ENCODE data around the gene UTRN. TPM values are rescaled to one million over a fixed set of nuclear protein-coding genes. Genes with fewer than 3 reads are reported as not detected.

Gene UTRN
- total and polyA plus RNA-seq, 7 experiments from 2014 or later: 46.7 to 280 (median 148) TPM

GRCh38 chr6:144296973-144297372 is 11.8 kb downstream of the UTRN start:
- no peak for DNase-seq
- Mint-ChIP-seq H3K4me1 (peaks cover 5 to 16% (median 8%) of the 10 kb centered on the region in 7 donors), H3K4me3 (no peak overlapping the region), H3K27me3 (peaks cover 0 to 2% (median 0%) of the 10 kb centered on the region in 5 donors), H3K36me3 (peaks cover 0 to 40% (median 0%) of the 10 kb centered on the region in 5 donors), H3K9me3 (peaks cover 0 to 15% (median 0%) of the 10 kb centered on the region in 11 donors), H3K27ac (peak overlapping the region in 1 of 9 donors; percentile 69)
- POLR2A ChIA-PET: interaction anchor here (0.6 kb wide), 1 partner anchor 14 kb away, joined by 3 read pairs; no protein-coding TSS in a partner anchor
- H3K9me3 ChIP-seq (ENCODE audit: control insufficient read depth in 2 of 3, low read length in 3 of 3): no peaks in the 10 kb centered on the region
- no peak overlapping the region for H3K27ac ChIP-seq (ENCODE audit: low read depth, low read length)
- CTCF ChIA-PET: no interaction called here
- no peaks in the 10 kb centered on the region for H3K27me3 ChIP-seq (ENCODE audit: control insufficient read depth in 2 of 2, insufficient read depth in 2 of 2, low read length in 2 of 2)
- ATAC-seq: no peak
- no peaks in the 10 kb centered on the region for H3K36me3 ChIP-seq (ENCODE audit: control insufficient read depth in 2 of 3, insufficient read depth in 3 of 3, low read length in 3 of 3)
- intact Hi-C loops (cut with micrococcal nuclease): no loop called here
- no peaks in the 10 kb centered on the region for H3K4me1 ChIP-seq (ENCODE audit: control insufficient read depth in 2 of 2, insufficient read depth in 2 of 2, low read length in 2 of 2)
- no peak overlapping the region for H3K4me3 ChIP-seq (ENCODE audit: low read length)

GRCh38 chr6:144297511-144298100 is 12.5 kb downstream of the UTRN start:
- DNase-seq (no peak), ATAC-seq (no peak)
- H3K4me1 ChIP-seq (ENCODE audit: control insufficient read depth in 2 of 2, insufficient read depth in 2 of 2, low read length in 2 of 2): peaks cover 0 to 2% of the 10 kb centered on the region in 2 donors
- no peaks in the 10 kb centered on the region for H3K9me3 ChIP-seq (ENCODE audit: control insufficient read depth in 2 of 3, low read length in 3 of 3)
- no peak overlapping the region for H3K27ac Mint-ChIP-seq
- no peaks in the 10 kb centered on the region for H3K36me3 ChIP-seq (ENCODE audit: control insufficient read depth in 2 of 3, insufficient read depth in 3 of 3, low read length in 3 of 3)
- POLR2A ChIA-PET: no interaction called here
- intact Hi-C loops (cut with micrococcal nuclease): no loop called here
- peaks cover 0 to 15% (median 0%) of the 10 kb centered on the region in 11 donors for H3K9me3 Mint-ChIP-seq
- H3K27ac ChIP-seq (ENCODE audit: low read depth, low read length): no peak overlapping the region
- H3K36me3 Mint-ChIP-seq: peaks cover 0 to 44% (median 0%) of the 10 kb centered on the region in 5 donors
- H3K27me3 ChIP-seq (ENCODE audit: control insufficient read depth in 2 of 2, insufficient read depth in 2 of 2, low read length in 2 of 2): no peaks in the 10 kb centered on the region
- H3K4me3 ChIP-seq (ENCODE audit: low read length): no peak overlapping the region
- no peak overlapping the region for H3K4me3 Mint-ChIP-seq
- H3K4me1 Mint-ChIP-seq: peaks cover 5 to 18% (median 8%) of the 10 kb centered on the region in 7 donors
- peaks cover 0 to 4% (median 0%) of the 10 kb centered on the region in 5 donors for H3K27me3 Mint-ChIP-seq
- CTCF ChIA-PET: interaction anchor here (0.6 kb wide), 1 partner anchor 200 kb away, joined by 3 read pairs; no protein-coding TSS in a partner anchor

- Histone ChIP-seq H3K27me3 (ENCODE audit: control insufficient read depth in 2 of 2, insufficient read depth in 2 of 2, low read length in 2 of 2) (no peaks in the 10 kb centered on the region), H3K27ac (ENCODE audit: low read depth, low read length) (no peak overlapping the region), H3K9me3 (ENCODE audit: control insufficient read depth in 2 of 3, low read length in 3 of 3) (no peaks in the 10 kb centered on the region), H3K4me3 (ENCODE audit: low read length) (no peak overlapping the region), H3K36me3 (ENCODE audit: control insufficient read depth in 2 of 3, insufficient read depth in 3 of 3, low read length in 3 of 3) (no peaks in the 10 kb centered on the region), H3K4me1 (ENCODE audit: control insufficient read depth in 2 of 2, insufficient read depth in 2 of 2, low read length in 2 of 2) (peaks cover 0 to 6% of the 10 kb centered on the region in 2 donors)
- Mint-ChIP-seq H3K4me1 (peaks cover 5 to 23% (median 8%) of the 10 kb centered on the region in 7 donors), H3K36me3 (peaks cover 0 to 48% (median 0%) of the 10 kb centered on the region in 5 donors), H3K9me3 (peaks cover 0 to 15% (median 0%) of the 10 kb centered on the region in 11 donors), H3K27ac (no peak overlapping the region), H3K4me3 (no peak overlapping the region), H3K27me3 (peaks cover 0 to 8% (median 0%) of the 10 kb centered on the region in 5 donors)
- ChIA-PET POLR2A (no interaction called here), CTCF (interaction anchor here (1.2 kb wide), 1 partner anchor 10 kb away, joined by 3 read pairs; no protein-coding TSS in a partner anchor)
- ATAC-seq (no peak), DNase-seq (no peak)
- intact Hi-C loops (cut with micrococcal nuclease): no loop called here
These were observed 13.1 kb downstream of the UTRN start for GRCh38 chr6:144298194-144298593.

GRCh38 chr6:144298916-144299315 is 13.8 kb downstream of the UTRN start:
- intact Hi-C loops (cut with micrococcal nuclease): no loop called here
- peaks cover 0 to 46% (median 0%) of the 10 kb centered on the region in 5 donors for H3K36me3 Mint-ChIP-seq
- Histone ChIP-seq H3K4me1 (ENCODE audit: control insufficient read depth in 2 of 2, insufficient read depth in 2 of 2, low read length in 2 of 2) (peaks cover 0 to 13% of the 10 kb centered on the region in 2 donors), H3K27me3 (ENCODE audit: control insufficient read depth in 2 of 2, insufficient read depth in 2 of 2, low read length in 2 of 2) (no peaks in the 10 kb centered on the region), H3K4me3 (ENCODE audit: low read length) (no peak overlapping the region), H3K27ac (ENCODE audit: low read depth, low read length) (no peak overlapping the region), H3K9me3 (ENCODE audit: control insufficient read depth in 2 of 3, low read length in 3 of 3) (no peaks in the 10 kb centered on the region), H3K36me3 (ENCODE audit: control insufficient read depth in 2 of 3, insufficient read depth in 3 of 3, low read length in 3 of 3) (no peaks in the 10 kb centered on the region)
- no peak overlapping the region for H3K4me3 Mint-ChIP-seq
- CTCF ChIA-PET: interaction anchor here (1.2 kb wide), 1 partner anchor 9 kb away, joined by 3 read pairs; no protein-coding TSS in a partner anchor
- peaks cover 0 to 8% (median 0%) of the 10 kb centered on the region in 5 donors for H3K27me3 Mint-ChIP-seq
- H3K4me1 Mint-ChIP-seq: peaks cover 5 to 24% (median 8%) of the 10 kb centered on the region in 7 donors
- DNase-seq: no peak
- peaks cover 0 to 15% (median 0%) of the 10 kb centered on the region in 11 donors for H3K9me3 Mint-ChIP-seq
- POLR2A ChIA-PET: no interaction called here
- no peak overlapping the region for H3K27ac Mint-ChIP-seq
- ATAC-seq: no peak

- no peak for DNase-seq
- Mint-ChIP-seq H3K27me3 (peaks cover 0 to 10% (median 0%) of the 10 kb centered on the region in 5 donors), H3K4me3 (peak overlapping the region in 1 of 10 donors; percentile 3), H3K4me1 (peaks cover under 1 to 34% (median 4%) of the 10 kb centered on the region in 7 donors), H3K36me3 (peaks cover 0 to 28% (median 0%) of the 10 kb centered on the region in 5 donors), H3K27ac (peak overlapping the region in 2 of 9 donors; percentile 1 to 10), H3K9me3 (peaks cover 0 to 4% (median 0%) of the 10 kb centered on the region in 11 donors)
- Histone ChIP-seq H3K27ac (ENCODE audit: low read depth, low read length) (no peak overlapping the region), H3K4me3 (ENCODE audit: low read length) (no peak overlapping the region), H3K27me3 (ENCODE audit: control insufficient read depth in 2 of 2, insufficient read depth in 2 of 2, low read length in 2 of 2) (no peaks in the 10 kb centered on the region), H3K36me3 (ENCODE audit: control insufficient read depth in 2 of 3, insufficient read depth in 3 of 3, low read length in 3 of 3) (no peaks in the 10 kb centered on the region), H3K4me1 (ENCODE audit: control insufficient read depth in 2 of 2, insufficient read depth in 2 of 2, low read length in 2 of 2) (peaks cover 0 to 44% of the 10 kb centered on the region in 2 donors), H3K9me3 (ENCODE audit: control insufficient read depth in 2 of 3, low read length in 3 of 3) (no peaks in the 10 kb centered on the region)
- POLR2A ChIA-PET: no interaction called here
- intact Hi-C loops (cut with micrococcal nuclease): no loop called here
- ATAC-seq: no peak
- CTCF ChIA-PET: no interaction called here
These were observed 17.7 kb downstream of the UTRN start for GRCh38 chr6:144302701-144303372.

GRCh38 chr6:144304223-144304848 is 19.2 kb downstream of the UTRN start:
- peak overlapping the region in 1 of 10 donors; percentile 2 for H3K4me3 Mint-ChIP-seq
- peaks cover 0 to 37% (median 5%) of the 10 kb centered on the region in 7 donors for H3K4me1 Mint-ChIP-seq
- peaks cover 0 to 12% (median 0%) of the 10 kb centered on the region in 5 donors for H3K27me3 Mint-ChIP-seq
- H3K27ac Mint-ChIP-seq: peak overlapping the region in 1 of 9 donors; percentile 5
- H3K9me3 ChIP-seq (ENCODE audit: control insufficient read depth in 2 of 3, low read length in 3 of 3): no peaks in the 10 kb centered on the region
- H3K27me3 ChIP-seq (ENCODE audit: control insufficient read depth in 2 of 2, insufficient read depth in 2 of 2, low read length in 2 of 2): no peaks in the 10 kb centered on the region
- no peaks in the 10 kb centered on the region for H3K36me3 ChIP-seq (ENCODE audit: control insufficient read depth in 2 of 3, insufficient read depth in 3 of 3, low read length in 3 of 3)
- POLR2A ChIA-PET: no interaction called here
- peaks cover 0 to 2% (median 0%) of the 10 kb centered on the region in 11 donors for H3K9me3 Mint-ChIP-seq
- CTCF ChIA-PET: no interaction called here
- H3K4me3 ChIP-seq (ENCODE audit: low read length): no peak overlapping the region
- DNase-seq: no peak
- intact Hi-C loops (cut with micrococcal nuclease): no loop called here
- ATAC-seq: peak; percentile 41
- H3K4me1 ChIP-seq (ENCODE audit: control insufficient read depth in 2 of 2, insufficient read depth in 2 of 2, low read length in 2 of 2): peaks cover 0 to 44% of the 10 kb centered on the region in 2 donors
- H3K27ac ChIP-seq (ENCODE audit: low read depth, low read length): no peak overlapping the region
- H3K36me3 Mint-ChIP-seq: peaks cover 0 to 34% (median 0%) of the 10 kb centered on the region in 5 donors

Data from naive thymus-derived CD4-positive, alpha-beta T cell (primary cell).